ENCODE data around the gene SORD. TPM values are rescaled to one million over a fixed set of nuclear protein-coding genes. Genes with fewer than 3 reads are reported as not detected.

Gene SORD
- total RNA-seq, 1 donor from 2014 or later, result 19.9 TPM

DNA sequence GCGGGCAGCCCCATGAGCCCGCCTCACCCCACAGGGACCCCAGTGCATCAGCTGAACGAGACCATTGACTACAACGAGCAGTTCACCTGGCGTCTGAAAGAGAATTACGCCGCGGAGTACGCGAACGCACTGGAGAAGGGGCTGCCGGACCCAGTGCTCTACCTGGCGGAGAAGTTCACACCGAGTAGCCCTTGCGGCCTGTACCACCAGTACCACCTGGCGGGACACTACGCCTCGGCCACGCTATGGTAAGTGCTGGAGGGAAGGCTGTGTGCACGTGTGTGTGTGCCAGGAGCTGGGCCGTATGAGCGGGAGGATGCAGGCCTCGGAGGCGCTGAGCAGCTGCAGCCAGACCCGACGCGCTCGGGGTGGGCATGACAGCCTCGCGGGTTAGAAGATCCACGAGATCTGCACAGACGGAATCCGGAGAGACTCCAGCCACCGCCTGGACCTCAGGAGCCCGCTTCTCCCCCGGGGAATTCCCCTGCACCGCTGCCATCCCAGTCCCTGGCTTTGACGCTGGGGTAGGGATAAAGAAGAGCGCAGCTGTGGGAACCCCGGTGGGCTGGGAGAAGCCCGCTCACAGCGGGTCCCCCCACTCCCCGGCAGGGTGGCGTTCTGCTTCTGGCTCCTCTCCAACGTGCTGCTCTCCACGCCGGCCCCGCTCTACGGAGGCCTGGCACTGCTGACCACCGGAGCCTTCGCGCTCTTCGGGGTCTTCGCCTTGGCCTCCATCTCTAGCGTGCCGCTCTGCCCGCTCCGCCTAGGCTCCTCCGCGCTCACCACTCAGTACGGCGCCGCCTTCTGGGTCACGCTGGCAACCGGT lies 93.7 kb downstream of the SORD start:
- no peak for DNase-seq (ENCODE audit: low read depth, low spot score)

DNA sequence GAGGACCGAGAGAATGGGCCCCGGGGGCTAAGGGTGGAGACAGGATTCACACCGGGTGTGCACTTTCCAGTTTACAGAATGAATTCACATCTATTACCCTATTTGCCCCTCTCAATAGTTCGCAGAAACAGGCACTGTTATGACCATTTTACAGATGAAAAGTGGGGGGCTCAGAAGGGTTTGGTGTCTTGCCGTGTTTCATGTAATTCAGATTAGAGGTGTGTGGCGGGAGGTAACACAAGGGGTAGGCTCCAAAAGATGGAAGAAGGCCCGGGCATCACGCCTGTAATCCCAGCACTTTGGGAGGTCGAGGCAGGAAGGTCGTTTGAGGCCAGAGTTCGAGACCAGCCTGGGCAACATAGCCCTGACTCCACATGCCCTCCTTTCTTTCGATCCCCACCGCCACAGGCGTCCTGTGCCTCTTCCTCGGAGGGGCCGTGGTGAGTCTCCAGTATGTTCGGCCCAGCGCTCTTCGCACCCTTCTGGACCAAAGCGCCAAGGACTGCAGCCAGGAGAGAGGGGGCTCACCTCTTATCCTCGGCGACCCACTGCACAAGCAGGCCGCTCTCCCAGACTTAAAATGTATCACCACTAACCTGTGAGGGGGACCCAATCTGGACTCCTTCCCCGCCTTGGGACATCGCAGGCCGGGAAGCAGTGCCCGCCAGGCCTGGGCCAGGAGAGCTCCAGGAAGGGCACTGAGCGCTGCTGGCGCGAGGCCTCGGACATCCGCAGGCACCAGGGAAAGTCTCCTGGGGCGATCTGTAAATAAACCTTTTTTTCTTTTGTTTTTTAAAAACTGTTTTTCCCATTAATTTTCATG lies 94.5 kb downstream of the SORD start:
- no peak for DNase-seq (ENCODE audit: low read depth, low spot score)

DNA sequence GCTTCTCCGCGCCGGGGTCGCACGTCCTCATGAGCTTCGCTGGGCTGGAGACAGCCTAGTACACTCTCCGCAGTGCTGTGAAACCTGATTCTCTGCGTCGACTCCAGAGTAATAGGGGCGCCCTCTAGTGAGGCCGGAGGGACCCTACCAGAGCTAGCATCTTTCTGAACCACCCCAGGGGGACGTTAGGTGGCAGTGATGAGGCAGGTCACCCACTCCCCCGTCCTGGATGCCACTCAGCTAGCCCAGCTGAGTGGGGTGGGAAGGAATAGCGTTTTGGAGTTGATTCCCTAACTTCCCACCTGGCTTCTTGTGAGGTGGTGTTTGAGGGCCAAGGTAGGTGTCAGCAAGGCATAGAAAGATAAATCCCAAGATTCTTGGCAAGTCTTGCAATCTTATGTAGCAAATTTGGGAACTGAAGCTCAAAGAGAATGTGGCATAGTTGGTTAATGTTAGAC lies 95.2 kb downstream of the SORD start:
- DNase-seq (ENCODE audit: low read depth, low spot score), result peak; percentile 64

DNA sequence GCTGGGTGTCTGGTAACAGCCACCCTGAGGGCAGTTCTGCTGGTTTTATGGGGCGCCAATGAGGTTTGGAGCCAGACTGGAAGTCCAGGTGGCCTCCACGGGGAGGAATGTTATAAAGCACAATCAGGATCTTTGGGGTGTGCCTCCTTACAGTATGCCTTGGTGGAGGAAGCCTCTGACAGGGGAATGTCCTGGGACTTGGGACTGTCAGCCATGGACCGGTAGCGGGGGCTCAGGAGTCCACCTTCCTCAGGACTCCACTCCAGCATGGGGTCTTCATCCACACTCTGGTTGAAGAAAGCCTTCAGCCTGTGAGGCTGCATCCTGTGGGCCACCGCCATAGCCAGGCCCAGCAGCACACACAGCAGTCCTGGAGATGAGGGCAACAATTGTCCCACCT lies 96.0 kb downstream of the SORD start:
- no peak for DNase-seq (ENCODE audit: low read depth, low spot score)

GRCh38 chr15:45120081-45120972 lies 97.3 kb downstream of the SORD start:
- no peak for DNase-seq (ENCODE audit: low read depth, low spot score)

- no peak for DNase-seq (ENCODE audit: low read depth, low spot score)
Observed at GRCh38 chr15:45121020-45121419, 98.0 kb downstream of the SORD start.

DNA sequence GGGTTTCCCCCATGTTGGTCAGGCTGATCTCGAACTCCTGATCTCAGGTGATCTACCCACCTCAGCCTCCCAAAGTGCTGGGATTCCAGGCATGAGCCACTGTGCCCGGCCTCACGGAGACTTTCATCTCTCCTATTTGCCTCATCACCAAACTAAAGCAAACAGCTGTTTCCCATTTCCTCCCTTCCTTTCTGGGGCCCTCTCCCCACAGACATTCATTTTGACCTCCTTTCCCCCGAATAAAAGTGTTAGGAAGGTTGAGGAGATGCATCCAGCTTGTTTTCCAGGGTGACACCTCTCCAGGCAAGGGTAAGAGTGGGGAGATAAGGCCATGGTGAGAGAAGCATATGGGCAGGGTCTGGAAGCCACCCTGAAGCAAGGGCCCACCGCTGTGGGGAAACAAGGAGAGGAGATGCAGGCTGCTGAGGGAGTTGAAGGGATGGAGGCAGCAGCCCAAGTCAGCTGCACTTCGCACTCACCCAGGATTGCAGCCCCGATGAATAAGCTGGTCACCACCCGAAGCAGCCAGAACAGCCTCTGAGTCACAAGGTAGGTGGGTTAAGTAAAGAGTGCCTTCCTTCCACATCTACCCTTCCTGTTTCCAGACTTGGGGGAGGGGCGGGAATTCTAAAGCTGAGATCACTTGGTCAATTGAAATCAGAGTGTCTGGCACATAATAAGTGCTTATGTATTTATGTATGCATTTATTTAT lies 98.9 kb downstream of the SORD start:
- no peak for DNase-seq (ENCODE audit: low read depth, low spot score)

DNA sequence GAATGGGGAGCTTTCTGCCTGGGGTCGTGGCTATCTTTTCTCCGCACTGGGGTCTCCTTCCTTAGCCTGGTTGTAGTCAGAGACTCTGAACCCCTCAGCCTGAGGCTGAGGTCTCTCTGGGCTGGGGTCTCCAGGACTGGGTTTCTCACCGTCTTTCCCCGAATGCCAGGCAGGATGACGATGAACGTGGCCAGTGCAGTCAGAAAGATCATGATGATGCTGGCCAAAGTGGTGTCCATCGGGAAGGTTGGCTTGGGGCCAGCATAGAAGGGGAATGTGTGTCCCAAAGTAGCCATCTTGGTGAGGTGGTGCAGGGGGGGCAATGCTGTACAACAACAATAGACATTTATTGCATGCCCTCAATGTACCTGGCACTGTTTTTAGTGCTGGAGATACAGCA lies 99.7 kb downstream of the SORD start:
- no peak for DNase-seq (ENCODE audit: low read depth, low spot score)

DNA sequence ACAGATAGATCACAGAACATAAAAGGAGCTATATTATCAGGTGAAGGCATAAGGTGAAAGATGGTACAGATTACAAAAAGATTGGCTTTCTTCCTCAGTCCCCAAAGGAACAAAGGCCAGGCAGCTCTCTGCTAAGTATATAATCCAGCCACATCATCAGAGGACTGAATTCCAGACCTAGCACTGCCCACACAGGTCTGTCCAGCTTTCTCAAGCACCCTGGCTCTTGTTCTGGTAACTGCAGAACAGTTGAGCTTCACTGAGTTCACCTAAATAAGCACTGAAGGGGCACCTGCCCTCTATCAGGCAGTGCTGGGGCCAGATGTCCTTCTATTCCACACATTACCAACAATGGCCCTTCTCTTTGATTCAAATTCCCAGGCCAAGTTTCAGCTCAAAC lies 100.4 kb downstream of the SORD start:
- DNase-seq (ENCODE audit: low read depth, low spot score), result no peak

GRCh38 chr15:45126535-45127158 lies 103.7 kb downstream of the SORD start:
- DNase-seq (ENCODE audit: low read depth, low spot score), result no peak

Other genes starting within 250 kb of the SORD start
- gene TERB2, start 66.5 kb upstream of the SORD start, total RNA-seq, result not detected in 2 replicates
- not detected in 2 replicates for gene DUOX2, start 91.0 kb downstream of the SORD start, total RNA-seq
- gene DUOXA2, start 91.1 kb downstream of the SORD start, total RNA-seq, result not detected in 2 replicates
- not detected in 2 replicates for gene DUOXA1, start 106.7 kb downstream of the SORD start, total RNA-seq
- not detected in 2 replicates for gene DUOX1, start 106.8 kb downstream of the SORD start, total RNA-seq
- gene SHF, start 164.8 kb downstream of the SORD start, total RNA-seq, result 1.2 and 1.9 TPM in 2 replicates
- gene SLC28A2, start 229.0 kb downstream of the SORD start, total RNA-seq, result not detected in 2 replicates

Data from pulmonary artery endothelial cell (primary cell).